Fibroblast of skin of left quadriceps (primary cell): ENCODE results near the gene POLG2.
"Not testable (repeated sequence)": the region's sequence is repeated elsewhere in the genome, so short reads cannot be mapped to it uniquely, and the experiment has no call there.

Source experiments
- DNase-seq, 2 experiments: peaks; one replicate each; pipeline ENCODE4 v3.0.0-alpha.2; 2013; ENCODE audit warnings: low read depth in 2 of 2

The POLG2 gene

DNA sequence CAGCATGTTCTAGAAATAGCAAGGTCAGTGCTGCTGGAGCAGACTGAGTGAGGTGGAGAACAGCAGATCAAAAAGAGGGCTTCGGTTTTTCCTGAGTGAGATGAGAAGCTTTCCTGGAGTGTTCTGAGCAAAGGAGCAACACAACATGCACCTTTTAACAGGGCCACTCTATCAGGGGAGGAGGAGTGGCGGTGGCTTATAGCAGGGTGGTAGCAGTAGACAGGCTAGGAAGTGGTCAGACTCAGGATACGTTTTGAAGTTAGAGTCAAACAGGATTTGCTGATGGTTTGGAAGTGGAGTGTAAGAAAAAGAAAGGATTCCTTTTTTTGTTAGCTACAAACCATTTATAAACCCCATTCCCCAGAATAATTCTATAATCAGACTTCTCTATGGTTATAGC lies 12.5 kb downstream of the POLG2 start:
- no peak for DNase-seq

DNA sequence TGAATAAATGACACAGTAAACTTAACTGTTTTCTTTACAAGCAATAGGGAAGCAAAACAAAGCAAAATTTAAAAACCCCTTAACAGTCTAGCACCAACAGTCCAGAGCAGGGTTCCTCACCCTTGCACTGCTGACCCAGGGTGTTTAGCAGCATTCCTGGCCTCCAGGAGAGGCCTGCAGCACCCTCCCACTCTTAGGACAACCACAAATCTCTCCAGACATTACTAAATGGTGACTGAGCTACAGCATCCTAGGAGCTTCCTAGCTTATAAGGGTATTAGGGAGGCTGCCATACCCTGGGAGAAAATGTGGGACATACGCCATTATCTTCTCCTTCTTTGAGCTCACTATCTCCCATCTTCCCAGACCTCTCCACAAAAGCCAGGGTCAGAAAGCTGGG lies 15.9 kb downstream of the POLG2 start:
- DNase-seq, result no peak

DNA sequence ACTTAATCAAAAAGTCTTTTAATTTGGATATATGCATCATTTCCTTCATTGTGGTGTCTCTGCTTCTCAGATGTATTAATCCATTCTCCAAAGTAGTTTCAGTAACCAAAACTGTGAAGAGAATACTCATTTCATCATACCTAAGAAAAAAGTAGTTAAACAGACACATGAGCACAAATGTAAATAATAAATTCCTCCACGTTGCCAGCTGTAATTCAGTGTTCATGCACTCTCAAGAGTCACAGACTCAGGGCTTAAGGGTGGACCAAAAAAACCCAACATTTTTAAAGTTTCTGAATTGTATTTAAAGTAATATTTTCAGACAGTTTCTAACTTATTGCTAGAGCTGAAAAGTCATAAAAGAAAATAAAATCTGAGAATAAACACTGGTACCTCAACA lies 19.0 kb downstream of the POLG2 start:
- DNase-seq, result no peak

DNA sequence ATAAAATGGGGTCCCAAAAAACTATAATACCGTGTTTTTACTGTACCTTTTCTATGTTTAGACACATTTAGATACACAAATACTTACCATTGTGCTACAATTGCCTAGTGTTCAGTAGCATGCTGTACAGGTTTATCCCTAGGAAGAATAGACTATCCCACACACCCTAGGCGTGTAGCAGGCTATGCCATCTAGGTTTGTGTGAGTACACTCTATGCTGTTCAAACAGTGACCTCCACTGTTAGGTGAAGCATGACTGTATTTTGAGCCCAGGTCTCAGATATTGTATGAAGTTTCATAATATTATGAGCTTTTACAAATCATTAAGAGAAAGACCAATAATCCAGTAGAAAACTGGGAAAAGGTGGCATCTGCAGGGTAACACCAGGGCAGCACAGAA lies 24.3 kb downstream of the POLG2 start:
- no peak for DNase-seq

DNA sequence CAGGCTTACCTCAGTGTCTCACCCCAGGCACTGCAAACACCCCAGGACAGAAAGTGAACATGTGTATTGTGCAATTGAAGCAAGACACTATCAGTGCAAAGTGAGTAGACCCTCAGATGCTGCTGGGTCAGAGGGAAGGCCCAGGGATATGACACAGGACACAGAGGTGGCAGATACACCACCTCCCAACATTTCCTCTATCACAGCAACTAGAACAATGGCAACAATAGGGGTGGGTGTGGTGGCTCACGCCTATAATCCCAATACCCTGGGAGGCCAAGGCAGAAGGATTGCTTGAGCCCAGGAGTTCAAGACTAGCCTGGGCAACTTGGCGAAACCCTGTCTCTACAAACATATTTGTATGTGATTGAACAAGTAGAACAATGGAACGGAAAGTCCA lies 25.4 kb downstream of the POLG2 start:
- DNase-seq, result no peak

DNA sequence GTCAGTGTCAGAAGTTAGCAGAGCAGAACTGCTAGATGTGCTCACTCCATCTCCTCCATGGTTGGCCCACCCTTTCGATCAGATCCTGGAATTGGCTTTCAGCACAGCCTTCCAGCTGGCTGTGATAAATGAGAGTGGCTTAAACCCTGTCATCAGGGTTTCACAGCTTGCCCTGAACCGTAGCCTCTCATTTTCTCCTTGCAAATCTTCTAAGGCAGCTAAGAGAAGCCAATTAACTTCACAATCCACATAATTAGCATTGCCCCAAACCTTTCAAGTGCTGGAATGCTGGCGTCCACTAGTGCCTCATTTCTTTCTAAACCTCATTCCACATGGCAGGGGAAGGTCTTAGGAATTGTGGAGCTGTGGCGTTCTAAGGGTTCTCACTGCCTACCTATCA lies 26.2 kb downstream of the POLG2 start:
- DNase-seq, result no peak

DNA sequence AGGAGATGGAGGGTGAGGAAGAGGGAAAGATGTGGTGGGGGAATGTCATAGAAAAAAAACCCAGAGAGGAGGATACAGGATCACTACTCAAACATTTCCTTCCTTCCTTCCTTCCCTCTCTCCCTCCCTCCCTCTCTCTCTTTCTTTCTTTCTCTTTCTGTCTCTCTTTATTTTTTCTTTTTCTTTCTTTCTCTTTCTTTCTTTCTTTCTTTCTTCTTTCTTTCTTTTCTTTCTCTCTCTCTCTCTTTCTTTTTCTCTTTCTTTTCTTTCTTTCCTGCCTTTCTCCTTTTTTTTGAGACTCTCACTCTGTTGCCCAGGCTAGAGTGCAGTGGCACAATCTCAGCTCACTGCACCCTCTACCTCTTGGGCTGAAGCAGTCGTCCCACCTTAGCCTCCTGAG lies 30.0 kb downstream of the POLG2 start:
- DNase-seq, result not testable (repeated sequence)

DNA sequence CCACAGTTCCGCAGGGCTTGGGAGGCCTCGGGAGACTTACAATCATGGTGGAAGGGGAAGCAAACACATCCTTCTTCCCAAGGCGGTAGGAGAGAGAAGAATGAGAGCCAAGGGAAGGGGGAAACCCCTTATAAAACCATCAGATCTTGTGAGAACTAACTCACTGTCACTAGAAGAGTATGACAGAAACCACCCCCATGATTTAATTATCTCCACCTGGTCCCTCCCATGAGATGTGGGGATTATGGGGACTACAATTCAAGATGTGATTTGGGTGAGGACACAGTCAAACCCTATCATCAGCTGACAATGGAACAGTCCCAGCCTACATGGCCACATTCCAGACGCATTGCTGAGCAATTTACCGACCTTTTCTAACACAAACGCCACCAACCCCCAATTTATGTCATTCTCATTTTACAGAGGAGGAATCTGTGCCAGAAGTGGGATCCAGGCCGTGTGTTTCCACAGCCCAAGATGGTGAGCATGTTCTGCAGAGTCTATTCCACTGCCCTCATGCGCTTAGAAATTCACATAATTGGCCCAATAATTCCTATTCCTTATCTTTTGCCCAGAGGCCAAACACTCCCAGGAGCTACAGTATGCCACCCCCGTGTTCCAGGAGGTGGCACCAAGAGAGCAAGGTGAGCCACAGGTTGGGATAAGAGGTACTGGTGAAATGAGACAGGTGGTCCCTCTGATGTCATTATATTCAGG lies 30.7 kb downstream of the POLG2 start:
- no peak for DNase-seq

DNA sequence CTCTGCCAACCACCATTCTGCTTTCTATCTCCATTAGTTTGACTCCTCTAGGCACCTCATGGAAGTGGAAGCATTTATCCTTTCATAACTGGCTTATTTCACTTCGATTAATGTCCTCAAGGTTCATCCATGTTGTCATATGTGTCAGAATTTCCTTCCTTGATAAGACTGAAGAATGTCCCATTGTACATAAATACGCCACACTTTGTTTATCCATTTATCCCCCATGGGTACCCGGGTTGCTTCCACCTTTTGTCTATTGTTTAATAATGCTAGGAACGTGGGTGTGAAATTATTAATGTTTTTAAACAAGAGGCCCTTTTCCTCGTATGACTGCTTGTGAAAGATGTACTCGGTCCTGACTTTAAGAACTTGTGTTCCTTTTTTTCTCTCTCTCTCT lies 35.1 kb downstream of the POLG2 start:
- DNase-seq, result no peak

DNA sequence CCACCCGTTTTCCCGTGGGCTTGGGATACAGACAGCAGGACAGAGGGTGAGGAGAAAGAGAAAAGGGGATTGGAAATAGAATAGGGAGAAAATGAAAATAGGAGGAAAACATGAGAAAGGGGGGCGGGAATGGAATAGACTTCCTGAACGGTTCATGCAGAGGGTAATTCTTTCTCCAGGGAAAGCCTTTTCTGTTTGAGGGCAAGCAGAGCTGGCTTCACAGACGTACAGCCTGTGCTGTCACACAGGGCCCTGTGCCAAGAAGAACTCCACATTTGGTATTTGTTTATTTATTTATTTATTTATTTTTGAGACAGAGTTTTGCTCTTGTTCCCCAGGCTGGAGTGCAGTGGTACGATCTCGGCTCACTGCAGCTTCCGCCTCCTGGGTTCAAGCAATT lies 35.9 kb downstream of the POLG2 start:
- DNase-seq, result no peak

DNA sequence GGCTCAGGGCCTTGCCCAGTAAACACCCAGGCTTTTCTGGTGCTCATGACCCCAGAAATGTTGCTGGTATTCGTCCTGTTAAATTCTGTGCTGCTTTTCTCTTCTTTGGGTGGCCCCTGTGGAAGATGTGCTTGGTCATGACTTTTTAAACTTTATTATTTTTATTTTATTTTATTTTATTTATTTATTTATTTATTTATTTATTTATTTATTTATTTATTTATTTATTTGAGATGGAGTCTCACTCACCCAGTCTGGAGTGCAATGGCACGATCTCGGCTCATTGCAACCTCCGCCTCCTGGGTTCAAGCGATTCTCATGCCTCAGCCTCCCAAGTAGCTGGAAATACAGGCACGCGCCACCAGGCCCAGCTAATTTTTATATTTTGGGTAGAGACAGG lies 37.0 kb downstream of the POLG2 start:
- DNase-seq, result not testable (repeated sequence)

DNA sequence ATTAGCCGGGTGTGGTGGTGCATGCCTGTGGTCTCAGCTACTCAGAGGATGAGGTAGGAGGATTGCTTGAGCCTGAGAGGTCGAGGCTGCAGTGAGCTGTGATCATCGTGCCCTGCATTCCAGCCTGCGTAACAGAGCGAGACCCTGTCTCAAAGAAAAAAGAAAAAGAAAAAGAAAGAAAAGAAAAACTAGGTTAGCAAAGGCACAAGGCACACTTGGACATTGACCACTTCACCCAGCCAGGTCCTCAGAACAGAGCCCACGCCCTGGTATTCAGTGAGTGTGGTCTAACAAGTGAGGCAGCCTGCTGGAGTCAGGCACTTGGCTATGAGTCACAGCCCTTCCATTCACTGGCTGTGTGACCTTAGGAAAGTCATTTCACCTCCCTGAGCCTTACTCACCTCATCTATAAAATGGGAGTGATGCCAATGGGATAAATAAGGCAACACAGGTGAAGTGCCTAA lies 37.5 kb downstream of the POLG2 start:
- DNase-seq, result no peak

DNA sequence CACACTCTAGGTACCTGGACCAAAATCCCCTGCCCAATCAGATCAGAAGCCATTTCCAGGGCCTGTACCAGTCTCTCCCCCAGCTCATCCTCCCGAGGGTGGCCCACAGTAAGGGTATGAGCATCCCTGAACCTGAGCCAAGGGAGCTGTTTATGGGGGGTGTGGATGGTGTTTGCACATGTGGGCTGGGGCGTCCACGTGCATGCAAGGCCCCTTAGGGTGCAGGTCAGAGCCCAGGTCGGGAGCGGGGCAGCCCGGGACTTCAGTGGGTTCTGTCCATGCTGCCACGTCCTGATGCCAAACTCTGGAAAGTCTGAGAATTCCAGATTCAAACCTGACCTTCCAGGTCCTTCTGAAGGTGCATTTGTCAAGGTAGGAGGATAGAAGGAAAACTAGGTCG lies 38.1 kb downstream of the POLG2 start:
- no peak for DNase-seq

DNA sequence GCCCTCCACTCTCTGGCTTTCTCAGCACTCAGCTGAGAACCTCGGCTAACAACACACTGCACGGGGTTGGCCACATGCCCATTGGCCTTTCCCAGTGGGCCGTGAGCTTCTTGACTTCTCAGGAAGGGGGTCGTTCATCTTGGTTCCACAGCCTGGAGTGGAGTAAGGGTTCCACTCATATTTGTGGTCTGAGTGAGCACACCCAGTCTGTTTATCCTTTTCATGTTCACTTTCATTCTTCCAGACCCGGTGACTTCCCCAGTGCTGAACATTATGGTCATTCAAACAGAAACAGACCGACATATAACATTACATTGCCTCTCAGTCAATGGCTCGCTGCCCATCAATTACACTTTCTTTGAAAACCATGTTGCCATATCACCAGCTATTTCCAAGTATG lies 39.7 kb downstream of the POLG2 start:
- no peak for DNase-seq

DNA sequence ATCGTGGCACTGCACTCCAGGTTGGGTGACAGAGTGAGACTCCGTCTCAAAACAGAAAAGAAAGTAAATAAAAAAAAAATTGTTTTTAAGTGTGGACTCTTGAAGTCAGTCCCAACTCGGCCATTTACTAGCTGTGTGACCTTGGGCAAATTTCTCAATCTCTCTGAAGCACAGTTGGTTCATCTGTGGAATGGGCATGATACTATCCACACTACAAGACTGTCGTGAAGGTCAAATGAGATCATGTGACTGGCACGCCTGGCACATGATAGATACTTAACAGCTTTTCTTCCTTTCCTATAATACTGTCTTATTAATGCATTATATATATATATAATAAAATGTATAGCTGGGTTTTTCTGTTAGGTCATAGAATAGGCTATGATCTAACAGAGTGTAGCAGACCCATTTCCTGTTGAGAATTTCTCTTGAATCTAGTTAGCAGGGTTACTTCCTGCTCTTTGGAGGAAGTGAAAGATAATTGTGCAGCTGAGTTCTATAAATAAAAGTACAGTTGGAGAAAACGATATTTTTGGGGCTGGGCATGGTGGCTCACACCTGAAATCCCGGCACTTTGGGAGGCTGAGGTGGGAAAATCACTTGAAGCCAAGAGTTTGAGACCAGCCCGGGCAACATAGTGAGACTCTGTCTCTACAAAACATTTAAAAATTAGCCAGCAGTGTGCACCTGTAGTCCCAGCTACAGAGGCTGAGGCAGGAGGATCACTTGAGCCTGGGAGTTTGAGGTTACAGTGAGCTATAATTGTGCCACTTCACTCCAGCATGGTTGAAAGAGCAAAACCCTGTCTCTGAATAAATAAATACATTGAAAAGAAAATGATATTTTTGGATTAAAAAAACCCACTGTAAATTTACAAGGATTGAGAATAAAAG lies 40.6 kb downstream of the POLG2 start:
- DNase-seq, result no peak

DNA sequence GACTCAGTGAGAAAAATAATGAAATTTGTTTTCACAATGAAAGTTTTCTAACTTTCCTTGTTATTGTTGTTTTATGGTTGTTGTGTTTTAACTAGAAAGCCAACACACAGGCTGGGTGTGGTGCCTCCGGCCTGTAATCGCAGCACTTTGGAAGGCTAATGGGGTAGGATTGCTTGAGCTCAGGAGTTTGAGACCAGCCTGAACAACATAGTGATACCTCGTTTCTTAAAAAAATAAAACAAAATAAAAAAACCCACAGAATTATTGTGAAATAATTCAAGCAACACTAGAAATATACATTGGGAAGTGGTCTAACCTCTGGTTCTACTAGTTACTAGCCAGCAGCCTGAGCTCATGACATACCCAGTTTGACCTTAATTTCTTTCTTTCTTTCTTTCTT lies 47.3 kb downstream of the POLG2 start:
- DNase-seq, result no peak

DNA sequence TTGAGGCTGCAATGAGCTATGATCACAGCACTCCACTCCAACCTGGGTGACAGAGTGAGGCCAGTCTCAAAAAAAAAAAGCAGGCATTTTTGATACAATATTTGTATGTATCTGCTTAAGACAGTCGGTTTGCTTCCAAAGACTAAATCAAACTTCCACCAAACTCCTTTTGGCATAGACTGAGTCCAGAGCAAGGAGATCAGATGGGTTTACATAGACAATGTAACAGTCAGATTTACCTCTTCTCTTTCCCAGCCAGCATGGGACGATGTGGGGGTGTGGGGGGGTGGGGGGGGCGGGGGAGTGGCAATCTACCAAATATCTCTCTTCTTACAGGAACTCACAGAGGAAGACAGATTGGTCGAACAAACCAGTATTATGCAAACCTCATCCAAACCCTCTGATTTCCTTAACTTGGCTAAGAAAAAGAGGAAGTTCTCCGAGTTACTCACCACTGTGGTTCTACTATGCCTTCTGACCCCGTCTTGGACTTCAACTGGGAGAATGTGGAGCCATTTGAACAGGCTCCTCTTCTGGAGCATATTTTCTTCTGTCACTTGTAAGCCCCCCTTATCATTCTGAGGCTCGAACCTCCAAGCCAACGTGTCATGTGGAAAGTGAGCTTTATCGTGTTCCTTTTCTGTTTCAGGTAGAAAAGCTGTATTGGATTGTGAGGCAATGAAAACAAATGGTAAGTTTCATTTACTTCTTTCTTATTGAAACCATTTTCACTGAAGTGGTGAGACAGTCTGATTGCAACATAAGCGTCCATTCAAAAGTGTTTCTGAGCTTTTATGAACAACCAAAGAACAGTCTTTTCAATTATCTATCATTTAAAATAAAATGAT lies 48.0 kb downstream of the POLG2 start, which contains the start of gene MILR1:
Gene MILR1, plus strand, starts transcription at position 451 of the 848 bp plus-strand sequence. Its CDS starts 54 bp downstream, at position 505.
- peak; percentile 30 to 32 for DNase-seq

DNA sequence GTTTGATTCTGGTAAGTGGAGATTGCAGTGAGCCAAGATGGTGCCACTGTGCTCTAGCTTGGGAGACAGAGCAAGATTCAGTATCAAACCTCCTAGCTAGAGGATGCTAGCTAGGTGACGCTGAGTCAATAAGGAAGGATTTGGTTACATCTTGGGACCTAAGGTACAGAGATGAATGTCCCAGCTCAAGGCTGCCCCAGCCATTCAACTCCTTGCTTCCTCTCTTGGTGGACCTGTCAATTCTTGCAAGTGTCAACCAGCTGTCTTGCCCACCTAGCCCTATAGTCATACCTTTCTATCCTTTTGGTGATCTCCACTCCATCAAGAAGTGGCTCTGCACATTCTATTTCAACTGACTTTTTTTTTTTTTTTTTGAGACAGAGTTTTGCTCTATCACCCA lies 49.3 kb downstream of the POLG2 start:
- DNase-seq, result no peak

DNA sequence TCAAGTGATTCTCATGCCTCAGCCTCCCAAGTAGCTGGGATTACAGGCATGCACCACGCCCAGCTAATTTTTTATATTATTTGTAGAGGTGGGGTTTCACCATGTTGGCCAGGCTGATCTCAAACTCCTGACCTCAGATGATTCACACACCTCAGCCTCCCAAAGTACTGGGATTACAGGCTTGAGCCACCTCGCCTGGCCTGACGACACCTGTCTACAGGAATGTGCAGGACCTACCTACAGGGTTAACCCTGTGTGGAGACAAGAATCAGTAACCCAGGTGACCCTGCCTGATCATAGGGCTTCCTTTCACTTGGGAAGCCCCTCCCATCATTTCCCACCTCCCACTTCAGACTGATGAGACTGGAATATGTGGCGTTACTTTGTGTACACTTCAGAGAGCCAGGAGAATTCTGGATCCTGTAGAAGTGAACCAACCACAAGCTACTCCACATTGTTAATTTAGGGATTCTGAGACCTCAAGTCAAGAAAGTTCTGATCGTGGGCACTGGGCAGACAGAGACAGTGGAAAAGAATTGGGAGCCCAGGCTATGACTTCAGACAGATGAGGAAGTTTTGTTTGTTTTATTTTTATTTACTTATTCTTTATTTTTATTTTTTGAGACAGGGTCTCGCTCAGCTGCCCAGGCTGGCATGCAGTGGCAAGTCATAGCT lies 53.6 kb downstream of the POLG2 start:
- no peak for DNase-seq

DNA sequence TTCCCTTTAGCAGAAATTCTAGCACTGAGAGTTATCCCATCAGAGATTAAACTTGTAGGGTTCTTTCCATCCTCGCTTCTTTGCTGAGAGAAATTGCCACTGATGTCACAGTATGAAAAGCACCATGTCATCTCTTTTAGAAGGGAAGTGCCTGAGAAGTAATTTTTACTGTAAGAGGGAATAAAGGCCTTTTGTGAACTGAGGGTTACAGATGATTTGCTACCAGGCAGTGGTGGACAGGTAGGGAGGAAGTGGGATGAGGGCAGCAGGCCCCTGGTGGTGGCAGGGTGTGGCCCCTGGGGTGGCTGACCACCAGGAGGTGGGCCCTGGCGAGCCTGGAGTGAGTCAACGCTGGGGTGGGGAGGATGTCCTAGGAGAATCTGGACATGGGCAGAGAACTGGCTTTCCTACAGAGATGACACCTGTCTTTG lies 54.3 kb downstream of the POLG2 start:
- no peak for DNase-seq

DNA sequence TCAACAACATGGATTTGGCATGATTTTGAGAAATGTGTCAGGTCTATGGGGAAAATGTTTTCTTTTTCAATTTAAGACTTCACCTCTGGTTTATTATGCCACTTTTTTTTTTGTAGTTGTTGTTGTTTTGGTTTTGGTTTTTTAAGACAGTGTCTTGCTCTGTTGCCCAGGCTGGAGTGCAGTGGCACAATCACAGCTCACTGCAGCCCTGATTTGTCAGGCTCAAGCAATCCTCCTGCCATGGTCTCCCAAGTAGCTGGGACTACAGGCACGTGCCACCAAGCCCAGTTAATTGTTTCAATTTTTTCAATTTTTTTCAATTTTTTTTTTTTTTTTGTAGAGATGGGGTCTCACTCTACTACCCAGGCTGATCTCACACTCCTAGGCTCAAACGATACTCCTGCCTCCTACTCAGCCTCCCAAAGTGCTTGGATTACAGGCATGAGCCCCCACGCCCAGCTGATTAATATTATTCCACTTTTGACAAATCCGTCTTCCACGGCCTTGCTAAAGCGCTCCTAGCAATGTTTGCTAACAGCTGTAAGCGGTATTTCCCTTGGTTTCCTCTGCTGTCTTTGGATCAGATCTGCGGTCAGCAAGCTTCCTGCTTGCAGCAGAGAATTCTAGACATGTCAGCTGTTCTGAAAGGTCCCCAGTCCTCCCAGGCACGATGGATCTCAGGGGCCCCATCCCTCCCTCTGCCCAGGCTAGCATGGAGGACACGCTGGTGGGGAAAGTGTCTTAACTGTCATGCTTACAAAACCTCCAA lies 54.9 kb downstream of the POLG2 start:
- peak in 1 of 2 experiments; percentile 22 for DNase-seq
